CD8-positive, alpha-beta memory T cell (primary cell): ENCODE results near the gene CFAP100. TPM values are rescaled to one million over a fixed set of nuclear protein-coding genes. Genes with fewer than 3 reads are reported as not detected.

Source experiments
- CTCF ChIA-PET: fragments of 350-600 bp; sonication (Branson Sonifier 250); formaldehyde crosslinking; loops from one replicate; lab custom pipeline; 2021; ENCODE audit warnings: antibody characterized with exemption; lab: Charles Lee
- POLR2A ChIA-PET: fragments of 350-600 bp; sonication (Branson Sonifier 250); formaldehyde crosslinking; loops from one replicate; lab custom pipeline; 2021; ENCODE audit warnings: antibody characterized with exemption; lab: Charles Lee
- DNase-seq, 5 donors: peaks; one replicate each; pipeline versions ENCODE4 v3.0.0 to v3.0.0-alpha.2; 2020 to 2022; ENCODE audit warnings: mixed read lengths in 1 of 5
- H3K27ac ChIP-seq: one replicate; pipeline ENCODE4 v1.7.0; 2013; ENCODE audit warnings: low read depth, mild to moderate bottlenecking, low read length, moderate library complexity
- H3K27me3 ChIP-seq: 2 replicates; pipeline ENCODE4 v1.7.0; 2013; ENCODE audit warnings: low read length, mild to moderate bottlenecking; ENCODE audit not compliant: insufficient read depth, poor library complexity, severe bottlenecking
- H3K36me3 ChIP-seq: 2 replicates; pipeline ENCODE4 v1.7.0; 2013; ENCODE audit warnings: mild to moderate bottlenecking, low read length, moderate library complexity; ENCODE audit not compliant: insufficient read depth
- H3K4me1 ChIP-seq: 2 replicates; pipeline ENCODE4 v1.7.0; 2013; ENCODE audit warnings: mild to moderate bottlenecking, low read length, moderate library complexity; ENCODE audit not compliant: insufficient read depth
- H3K4me3 ChIP-seq: 2 replicates; pipeline ENCODE4 v1.7.0; 2013; ENCODE audit warnings: mild to moderate bottlenecking, low read length
- H3K9me3 ChIP-seq: 2 replicates; pipeline ENCODE4 v1.7.0; 2013; ENCODE audit warnings: mild to moderate bottlenecking, low read length
- H3K27ac Mint-ChIP-seq, 8 donors: one replicate each; pipeline ENCODE4 v1.8.0; 2020 to 2021; ENCODE audit warnings: mixed read lengths in 8 of 8, mild to moderate bottlenecking in 6 of 8, inconsistent platforms in 3 of 8, moderate library complexity in 3 of 8
- H3K27me3 Mint-ChIP-seq, 2 donors: one replicate each; pipeline ENCODE4 v1.8.0; 2020 to 2021; ENCODE audit warnings: mixed read lengths in 2 of 2, mild to moderate bottlenecking in 1 of 2, moderate library complexity in 1 of 2
- H3K36me3 Mint-ChIP-seq, 3 donors: one replicate each; pipeline ENCODE4 v1.8.0; 2020 to 2021; ENCODE audit warnings: mixed read lengths in 3 of 3, inconsistent platforms in 1 of 3, mild to moderate bottlenecking in 1 of 3
- H3K4me1 Mint-ChIP-seq, 3 donors: one replicate each; pipeline ENCODE4 v1.8.0; 2020 to 2021; ENCODE audit warnings: mixed read lengths in 3 of 3, inconsistent platforms in 1 of 3, mild to moderate bottlenecking in 1 of 3
- H3K4me3 Mint-ChIP-seq, 7 donors: one replicate each; pipeline ENCODE4 v1.8.0; 2020 to 2021; ENCODE audit warnings: mixed read lengths in 7 of 7, mild to moderate bottlenecking in 6 of 7, moderate library complexity in 4 of 7, inconsistent platforms in 2 of 7
- H3K9me3 Mint-ChIP-seq, 5 donors: one replicate each; pipeline ENCODE4 v1.8.0; 2020 to 2022; ENCODE audit warnings: mixed read lengths in 5 of 5, mild to moderate bottlenecking in 3 of 5, moderate library complexity in 2 of 5, inconsistent platforms in 1 of 5
- polyA plus RNA-seq: library from polyadenylated mRNA; unstranded; fragments of 300-500 nt; fragmentation: Illumina TruSeq; gene quantifications from one replicate; pipeline ENCODE4 v1.2.3, GENCODE V29; 2021
- total RNA-seq, 2 experiments: library from RNA; stranded (reverse); gene quantifications; one replicate each; pipeline ENCODE4 v1.2.3, GENCODE V29; 2021

CFAP100 gene
- total and polyA plus RNA-seq, 3 experiments from 2014 or later, result not detected

DNA sequence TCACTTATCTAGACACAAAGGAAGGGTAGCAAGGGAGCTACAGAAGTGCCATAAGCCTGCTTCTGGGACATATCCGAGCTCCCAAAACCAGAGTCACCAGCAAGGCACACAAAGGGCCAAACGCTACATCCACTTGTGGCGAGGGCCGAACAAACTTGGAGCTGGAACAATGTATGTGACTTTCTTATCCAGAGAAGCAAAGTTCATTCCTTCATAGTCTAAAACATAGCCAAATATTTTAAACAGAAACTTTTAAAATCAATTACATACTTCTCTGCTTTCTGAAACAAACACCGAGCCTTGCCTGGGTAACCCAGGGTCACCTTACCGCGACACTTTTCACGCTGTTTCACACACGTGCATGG is 65.0 kb downstream of the CFAP100 start:
- Mint-ChIP-seq H3K4me3 (no peak overlapping the region), H3K4me1 (peaks cover 21 to 44% (median 24%) of the 10 kb centered on the region in 3 donors), H3K36me3 (peaks cover 3 to 91% (median 13%) of the 10 kb centered on the region in 3 donors), H3K27me3 (no peaks in the 10 kb centered on the region), H3K9me3 (no peaks in the 10 kb centered on the region), H3K27ac (no peak overlapping the region)
- Histone ChIP-seq H3K27me3 (no peaks in the 10 kb centered on the region), H3K4me3 (no peak overlapping the region), H3K36me3 (peaks cover 49% of the 10 kb centered on the region), H3K4me1 (no peaks in the 10 kb centered on the region), H3K27ac (no peak overlapping the region), H3K9me3 (no peaks in the 10 kb centered on the region)
- ChIA-PET POLR2A (no interaction called here), CTCF (no interaction called here)
- DNase-seq, result no peak

- peaks cover 55% of the 10 kb centered on the region for H3K36me3 ChIP-seq
- Mint-ChIP-seq H3K4me1 (peaks cover 20 to 44% (median 20%) of the 10 kb centered on the region in 3 donors), H3K36me3 (peaks cover under 1 to 91% (median 14%) of the 10 kb centered on the region in 3 donors), H3K27ac (peak overlapping the region in 1 of 8 donors; percentile 56), H3K9me3 (no peaks in the 10 kb centered on the region), H3K4me3 (no peak overlapping the region), H3K27me3 (no peaks in the 10 kb centered on the region)
- DNase-seq, result no peak
- ChIA-PET CTCF (no interaction called here), POLR2A (no interaction called here)
- no peaks in the 10 kb centered on the region for H3K27me3 ChIP-seq
- H3K27ac ChIP-seq, result no peak overlapping the region
- H3K9me3 ChIP-seq, result no peaks in the 10 kb centered on the region
- no peak overlapping the region for H3K4me3 ChIP-seq
- H3K4me1 ChIP-seq, result no peaks in the 10 kb centered on the region
These were observed 65.7 kb downstream of the CFAP100 start for GRCh38 chr3:126460381-126460780.

GRCh38 chr3:126461450-126462070 is 66.9 kb downstream of the CFAP100 start:
- Mint-ChIP-seq H3K36me3 (peaks cover 0 to 93% (median 14%) of the 10 kb centered on the region in 3 donors), H3K4me1 (peaks cover 18 to 49% (median 20%) of the 10 kb centered on the region in 3 donors), H3K9me3 (no peaks in the 10 kb centered on the region), H3K27ac (no peak overlapping the region), H3K4me3 (peak overlapping the region in 1 of 7 donors; percentile 18), H3K27me3 (no peaks in the 10 kb centered on the region)
- ChIA-PET POLR2A (no interaction called here), CTCF (interaction anchor here (0.5 to 0.7 kb wide), 2 partner anchors 10 to 1114 kb away, joined by 3 read pairs; no protein-coding TSS in a partner anchor)
- no peaks in the 10 kb centered on the region for H3K9me3 ChIP-seq
- no peaks in the 10 kb centered on the region for H3K27me3 ChIP-seq
- H3K36me3 ChIP-seq, result peaks cover 67% of the 10 kb centered on the region
- DNase-seq, result no peak
- no peak overlapping the region for H3K4me3 ChIP-seq
- H3K4me1 ChIP-seq, result no peaks in the 10 kb centered on the region
- H3K27ac ChIP-seq, result no peak overlapping the region

GRCh38 chr3:126463521-126463920 is 68.8 kb downstream of the CFAP100 start:
- Histone ChIP-seq H3K27ac (no peak overlapping the region), H3K27me3 (no peaks in the 10 kb centered on the region), H3K4me3 (no peak overlapping the region), H3K4me1 (no peaks in the 10 kb centered on the region), H3K9me3 (no peaks in the 10 kb centered on the region), H3K36me3 (peaks cover 75% of the 10 kb centered on the region)
- Mint-ChIP-seq H3K36me3 (peaks cover 0 to 96% (median 13%) of the 10 kb centered on the region in 3 donors), H3K27ac (no peak overlapping the region), H3K4me3 (no peak overlapping the region), H3K9me3 (no peaks in the 10 kb centered on the region), H3K27me3 (no peaks in the 10 kb centered on the region), H3K4me1 (peaks cover 23 to 48% (median 24%) of the 10 kb centered on the region in 3 donors)
- DNase-seq, result no peak
- CTCF ChIA-PET, result no interaction called here
- POLR2A ChIA-PET, result no interaction called here

DNA sequence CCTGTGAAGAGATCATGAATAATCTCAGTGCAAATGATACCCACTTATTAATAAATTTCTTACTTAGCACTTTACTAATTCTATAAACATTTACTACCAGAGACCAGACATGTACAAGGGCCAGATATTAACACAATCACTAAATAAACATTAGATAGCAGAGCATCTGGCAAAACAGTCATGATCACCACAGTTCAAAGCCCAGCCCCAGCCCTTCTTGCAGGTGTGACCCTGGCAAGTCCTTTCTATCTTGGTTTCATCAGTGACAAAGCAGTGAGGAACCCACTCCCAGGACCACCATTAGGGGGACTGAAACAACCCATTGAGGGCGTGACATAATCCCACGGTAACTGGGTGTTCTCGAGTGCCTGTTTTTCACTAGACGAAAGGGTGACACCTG is 69.4 kb downstream of the CFAP100 start:
- Histone ChIP-seq H3K9me3 (no peaks in the 10 kb centered on the region), H3K4me3 (no peak overlapping the region), H3K36me3 (peaks cover 75% of the 10 kb centered on the region), H3K27ac (no peak overlapping the region), H3K27me3 (no peaks in the 10 kb centered on the region), H3K4me1 (no peaks in the 10 kb centered on the region)
- no peak for DNase-seq
- ChIA-PET CTCF (no interaction called here), POLR2A (no interaction called here)
- Mint-ChIP-seq H3K4me1 (peaks cover 23 to 47% (median 26%) of the 10 kb centered on the region in 3 donors), H3K36me3 (peaks cover 2 to 96% (median 12%) of the 10 kb centered on the region in 3 donors), H3K4me3 (no peak overlapping the region), H3K27me3 (no peaks in the 10 kb centered on the region), H3K27ac (no peak overlapping the region), H3K9me3 (no peaks in the 10 kb centered on the region)

- H3K27ac Mint-ChIP-seq, result no peak overlapping the region
- peaks cover 75% of the 10 kb centered on the region for H3K36me3 ChIP-seq
- H3K36me3 Mint-ChIP-seq, result peaks cover 6 to 96% (median 16%) of the 10 kb centered on the region in 3 donors
These were observed 69.8 kb downstream of the CFAP100 start for GRCh38 chr3:126464494-126464893.

GRCh38 chr3:126464997-126465396 is 70.3 kb downstream of the CFAP100 start:
- Histone ChIP-seq H3K4me3 (no peak overlapping the region), H3K27ac (no peak overlapping the region), H3K27me3 (no peaks in the 10 kb centered on the region), H3K9me3 (no peaks in the 10 kb centered on the region), H3K4me1 (no peaks in the 10 kb centered on the region), H3K36me3 (peaks cover 76% of the 10 kb centered on the region)
- peaks cover 9 to 96% (median 22%) of the 10 kb centered on the region in 3 donors for H3K36me3 Mint-ChIP-seq
- DNase-seq, result no peak
- no peaks in the 10 kb centered on the region for H3K9me3 Mint-ChIP-seq
- H3K27me3 Mint-ChIP-seq, result peaks cover 0 to 1% of the 10 kb centered on the region in 2 donors
- H3K27ac Mint-ChIP-seq, result no peak overlapping the region
- peaks cover 30 to 49% (median 34%) of the 10 kb centered on the region in 3 donors for H3K4me1 Mint-ChIP-seq
- no peak overlapping the region for H3K4me3 Mint-ChIP-seq
- ChIA-PET CTCF (no interaction called here), POLR2A (no interaction called here)

More at GRCh38 chr3:126464494-126464893, 69.8 kb downstream of the CFAP100 start:
- CTCF ChIA-PET, result no interaction called here
- H3K9me3 ChIP-seq, result no peaks in the 10 kb centered on the region
- no peak for DNase-seq
- POLR2A ChIA-PET, result no interaction called here
- no peak overlapping the region for H3K4me3 ChIP-seq
- Mint-ChIP-seq H3K4me1 (peaks cover 26 to 49% (median 30%) of the 10 kb centered on the region in 3 donors), H3K27me3 (no peaks in the 10 kb centered on the region), H3K4me3 (no peak overlapping the region), H3K9me3 (no peaks in the 10 kb centered on the region)
- no peaks in the 10 kb centered on the region for H3K4me1 ChIP-seq
- H3K27ac ChIP-seq, result no peak overlapping the region
- no peaks in the 10 kb centered on the region for H3K27me3 ChIP-seq

GRCh38 chr3:126465928-126466544 is 71.3 kb downstream of the CFAP100 start:
- Histone ChIP-seq H3K4me1 (no peaks in the 10 kb centered on the region), H3K27ac (no peak overlapping the region), H3K27me3 (no peaks in the 10 kb centered on the region), H3K4me3 (no peak overlapping the region), H3K36me3 (peaks cover 79% of the 10 kb centered on the region), H3K9me3 (no peaks in the 10 kb centered on the region)
- POLR2A ChIA-PET, result no interaction called here
- peaks cover 0 to 1% of the 10 kb centered on the region in 2 donors for H3K27me3 Mint-ChIP-seq
- no peak overlapping the region for H3K4me3 Mint-ChIP-seq
- DNase-seq, result no peak
- peaks cover 9 to 98% (median 22%) of the 10 kb centered on the region in 3 donors for H3K36me3 Mint-ChIP-seq
- H3K27ac Mint-ChIP-seq, result peak overlapping the region in 3 of 8 donors; percentile 9 to 73 (median 50)
- CTCF ChIA-PET, result no interaction called here
- peaks cover 34 to 51% (median 39%) of the 10 kb centered on the region in 3 donors for H3K4me1 Mint-ChIP-seq
- H3K9me3 Mint-ChIP-seq, result no peaks in the 10 kb centered on the region
